ENCODE data around the gene PLEKHG3.

PLEKHG3 gene

GRCh38 chr14:64708148-64709004 is 4.2 kb downstream of the PLEKHG3 start:
- DNase-seq = no peak

DNA sequence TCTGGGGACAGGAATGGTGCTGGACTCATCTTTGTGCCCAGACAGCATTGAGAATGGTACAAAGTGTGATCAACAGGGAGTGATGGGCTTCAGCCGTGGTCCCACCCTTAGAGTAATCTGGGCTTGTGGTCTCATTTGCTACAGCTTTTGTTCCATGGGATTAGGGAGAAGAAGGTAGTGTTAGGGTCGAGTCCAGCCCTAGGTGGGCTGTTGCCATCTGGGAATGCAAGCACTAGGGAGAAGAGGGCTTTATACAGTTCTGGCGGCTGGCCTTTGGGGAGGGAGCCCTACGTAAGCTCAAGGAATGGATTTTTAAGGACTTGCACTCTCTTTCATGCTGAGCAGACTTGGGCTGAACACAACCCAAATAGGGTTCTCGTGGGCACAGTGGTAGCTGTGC is 4.9 kb downstream of the PLEKHG3 start:
- DNase-seq = no peak

DNA sequence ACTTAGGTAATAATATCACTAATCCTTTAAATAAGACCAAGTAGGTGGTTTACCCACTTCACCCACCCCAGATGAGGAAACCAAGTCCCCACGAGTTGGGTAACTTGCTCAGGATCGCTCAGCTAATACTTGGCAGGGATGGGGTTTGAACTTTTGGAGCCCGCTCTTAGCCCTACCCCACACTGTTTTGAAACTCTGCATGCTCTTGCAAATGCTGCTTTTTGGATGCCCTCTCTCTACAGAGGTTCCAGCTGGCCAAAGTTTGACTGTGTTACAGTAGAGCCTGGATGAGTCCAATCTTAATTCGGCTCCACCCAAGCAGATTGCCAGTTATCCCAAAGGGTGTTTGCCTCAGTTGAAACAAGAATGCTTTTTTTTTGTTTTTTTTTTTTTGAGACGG is 6.8 kb downstream of the PLEKHG3 start:
- no peak for DNase-seq

DNA sequence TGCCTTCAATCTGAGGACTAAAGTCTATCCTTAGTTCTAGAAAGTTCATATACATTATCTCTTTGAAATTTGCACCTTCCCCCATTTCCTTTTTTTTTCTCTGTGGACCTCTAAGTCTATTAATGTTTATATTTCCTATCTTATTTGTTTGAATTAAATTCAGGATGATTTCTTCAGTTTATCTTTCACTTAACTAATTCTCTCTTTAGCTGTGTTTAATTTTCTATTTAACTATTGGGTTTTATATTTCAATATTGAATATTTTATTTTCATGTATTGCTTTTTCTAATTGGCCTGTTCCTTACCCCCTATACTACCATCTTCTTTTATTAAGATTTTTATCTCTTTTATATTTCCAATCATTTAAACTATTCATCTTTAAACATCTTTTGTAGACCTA is 9.5 kb downstream of the PLEKHG3 start:
- DNase-seq = no peak

DNA sequence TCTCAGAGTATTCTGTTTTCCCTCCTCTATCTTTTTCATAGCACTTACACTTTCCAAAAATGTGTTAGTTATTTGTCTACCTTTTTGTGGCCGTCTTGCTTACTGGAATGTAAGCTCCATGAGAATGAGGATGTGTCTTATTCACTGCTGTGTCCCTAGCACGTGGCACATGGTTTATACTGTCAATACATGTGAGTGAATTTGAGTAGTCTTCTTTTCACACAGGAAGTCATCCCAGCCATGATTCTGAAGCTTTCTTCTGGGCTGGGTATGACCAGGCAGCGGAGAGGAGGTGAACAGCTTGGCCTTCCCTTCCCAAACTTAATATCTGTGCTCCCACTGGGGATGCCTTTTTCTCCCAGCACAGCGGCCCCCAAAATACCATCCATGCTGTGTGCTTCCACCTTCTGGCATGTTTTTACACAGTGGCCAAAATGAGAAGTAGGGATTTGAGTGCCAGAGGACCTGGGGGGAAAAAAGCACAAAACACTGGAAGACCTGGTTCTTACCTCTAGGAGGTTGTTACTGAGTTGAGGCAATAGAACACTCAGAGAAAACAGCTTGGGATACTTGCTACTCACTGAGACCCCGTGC is 10.3 kb downstream of the PLEKHG3 start:
- DNase-seq = no peak

DNA sequence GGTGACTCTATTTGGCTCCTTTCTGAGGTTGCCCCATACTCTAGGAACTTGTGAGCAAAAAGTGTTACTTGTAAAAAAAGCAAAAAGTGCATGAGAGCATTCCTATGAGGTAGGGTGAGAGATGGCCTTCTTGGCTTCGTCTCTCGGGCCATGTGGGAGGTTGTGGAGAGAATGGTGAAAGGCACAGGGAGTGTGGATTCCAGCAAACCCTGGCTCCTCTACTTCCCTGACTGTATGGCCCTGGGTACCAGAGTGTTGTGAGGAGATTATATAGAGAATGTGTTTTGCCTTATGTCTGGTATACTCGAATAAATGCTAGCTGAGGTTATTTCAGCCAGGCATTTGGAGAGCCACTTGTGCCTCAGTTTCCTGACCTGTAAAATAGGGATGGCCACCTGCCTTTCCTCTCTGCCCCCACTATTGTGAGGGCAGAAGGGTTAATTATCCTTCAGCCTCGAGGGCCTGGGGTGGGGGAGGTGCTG is 11.0 kb downstream of the PLEKHG3 start:
- no peak for DNase-seq

GRCh38 chr14:64715628-64716412 is 11.6 kb downstream of the PLEKHG3 start:
- DNase-seq = no peak

GRCh38 chr14:64717870-64718269 is 13.6 kb downstream of the PLEKHG3 start:
- no peak for DNase-seq

- no peak for DNase-seq
Observed at GRCh38 chr14:64718762-64719161, 14.5 kb downstream of the PLEKHG3 start.

DNA sequence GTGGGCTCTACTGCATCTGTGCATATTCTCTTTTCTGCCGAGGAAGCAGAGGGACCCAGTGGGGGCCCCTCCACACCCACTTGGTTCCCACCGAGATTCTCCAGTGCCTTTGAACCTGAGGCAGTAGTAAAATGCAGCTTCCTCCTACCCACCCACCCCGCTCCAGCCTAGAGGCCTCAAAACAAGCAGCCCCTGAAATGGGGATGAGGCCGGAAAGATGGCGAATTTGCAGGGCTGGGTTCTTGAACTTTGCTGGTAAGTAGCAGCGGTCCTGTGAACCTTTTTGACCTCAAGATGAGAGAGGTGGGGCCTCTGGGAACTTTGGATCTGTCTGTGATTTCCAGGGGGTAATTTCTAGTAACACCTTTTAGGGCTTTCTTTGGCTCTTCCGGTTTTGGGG is 15.4 kb downstream of the PLEKHG3 start:
- no peak for DNase-seq

GRCh38 chr14:64720131-64720576 is 15.9 kb downstream of the PLEKHG3 start:
- no peak for DNase-seq

GRCh38 chr14:64721391-64721791 is 17.2 kb downstream of the PLEKHG3 start:
- DNase-seq = no peak

- no peak for DNase-seq
Observed at GRCh38 chr14:64721899-64722298, 17.7 kb downstream of the PLEKHG3 start.

DNA sequence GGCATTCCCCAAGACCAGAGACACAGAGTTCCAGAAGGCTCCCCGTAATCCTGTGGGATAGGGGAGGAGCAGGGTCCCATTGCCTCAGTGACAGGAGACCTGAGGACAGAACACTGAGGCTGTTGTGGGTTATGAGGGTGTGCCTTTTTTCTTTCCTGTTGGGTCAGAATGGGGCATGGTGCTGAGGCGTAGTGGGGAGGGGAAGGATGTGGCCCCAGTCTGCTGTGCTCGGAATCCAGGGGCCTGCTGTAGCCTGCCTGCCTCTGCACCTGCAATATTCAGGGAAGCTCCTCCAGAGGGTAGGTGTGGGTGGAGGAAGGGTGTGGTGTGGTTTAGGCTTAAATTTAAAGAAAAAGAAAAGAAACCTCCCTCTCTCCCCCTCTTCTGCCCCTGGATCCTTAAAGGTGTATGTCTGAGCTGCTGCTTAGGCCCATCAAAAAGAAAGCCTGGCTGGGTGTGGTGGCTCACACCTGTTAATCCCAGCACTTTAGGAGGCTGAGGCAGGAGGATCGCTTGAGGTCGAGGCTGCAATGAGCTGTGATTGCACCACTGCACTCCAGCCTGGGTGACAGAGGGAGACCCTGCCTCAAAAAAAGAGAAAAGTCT is 18.7 kb downstream of the PLEKHG3 start:
- DNase-seq = no peak

- no peak for DNase-seq
Observed at GRCh38 chr14:64723691-64724577, 19.7 kb downstream of the PLEKHG3 start.

DNA sequence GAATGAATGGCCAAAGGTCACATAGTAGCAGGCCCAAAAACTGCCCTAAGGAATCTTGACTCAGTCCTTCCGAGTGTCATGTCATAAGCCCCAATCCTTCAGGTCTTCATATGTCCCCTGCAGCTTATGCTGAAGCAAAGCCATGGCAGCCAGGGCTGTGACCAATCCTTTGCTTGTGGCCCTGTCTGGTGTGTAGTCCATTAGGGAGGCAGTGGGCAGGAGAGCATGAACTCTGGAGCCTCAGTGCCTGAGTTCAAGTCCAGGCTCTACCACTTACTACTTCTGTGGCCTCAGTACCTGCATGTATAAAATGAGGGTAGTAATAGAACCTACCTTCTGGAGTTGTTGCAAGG is 20.3 kb downstream of the PLEKHG3 start:
- no peak for DNase-seq

GRCh38 chr14:64725261-64725815 is 21.1 kb downstream of the PLEKHG3 start:
- no peak for DNase-seq

DNA sequence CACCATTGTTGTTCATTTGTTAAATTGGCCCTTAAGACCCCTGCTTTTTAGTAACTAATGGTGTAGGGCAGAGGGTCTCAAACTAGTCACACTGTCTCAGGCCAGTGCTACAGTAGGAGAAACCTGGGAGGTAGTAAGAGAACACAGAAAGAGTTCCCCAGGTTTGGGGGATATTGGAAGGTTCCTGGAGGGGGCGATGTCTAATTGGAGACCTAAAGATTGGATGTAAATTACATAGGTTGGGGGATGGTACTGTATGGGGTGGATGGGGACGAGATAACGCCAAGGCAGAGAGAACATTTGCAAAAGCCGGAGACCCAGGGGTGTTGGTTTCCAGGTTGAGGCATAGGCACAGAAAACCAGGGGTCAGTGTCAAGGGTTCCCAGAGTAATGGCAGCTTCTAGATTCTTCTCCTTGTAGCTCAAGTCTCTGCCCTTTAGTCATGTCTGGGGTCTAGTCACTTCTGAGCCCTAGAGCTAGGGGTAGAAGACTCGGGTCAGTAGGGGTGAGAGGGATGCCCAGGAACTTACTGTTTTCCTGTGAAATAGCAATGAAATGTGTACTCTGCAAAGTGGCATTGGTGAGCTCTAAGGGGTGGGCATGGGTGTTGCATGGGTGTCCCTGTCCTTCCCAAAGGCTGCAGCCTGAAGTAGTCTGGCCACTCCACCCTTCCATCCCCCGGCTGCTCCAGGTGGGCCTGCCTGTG is 21.8 kb downstream of the PLEKHG3 start:
- no peak for DNase-seq

GRCh38 chr14:64726585-64726890 is 22.3 kb downstream of the PLEKHG3 start:
- no peak for DNase-seq

- no peak for DNase-seq
Observed at GRCh38 chr14:64727551-64728071, 23.4 kb downstream of the PLEKHG3 start.

DNA sequence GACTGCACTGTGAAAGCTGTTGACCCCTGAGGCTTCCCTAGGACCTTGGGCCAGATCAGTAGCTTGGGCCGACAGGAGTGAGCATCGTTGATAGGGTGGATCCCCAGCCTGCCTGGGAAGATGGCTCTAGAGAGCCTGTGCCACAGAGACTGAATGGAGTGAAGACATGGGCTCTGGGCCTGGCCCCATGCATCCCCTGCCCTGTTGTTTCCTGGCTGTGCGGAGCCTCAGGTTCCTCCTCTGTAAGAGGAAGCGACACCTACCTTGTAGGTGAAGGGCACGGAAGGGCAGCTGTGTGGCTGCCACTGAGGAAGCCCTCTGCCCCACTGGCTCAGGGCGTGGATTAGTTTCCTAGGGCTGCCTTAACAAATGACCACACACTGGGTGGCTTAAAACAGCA is 23.9 kb downstream of the PLEKHG3 start:
- DNase-seq = no peak
